Measurements from ENCODE around the gene BBS4.
"Not testable (repeated sequence)": the region's sequence is repeated elsewhere in the genome, so short reads cannot be mapped to it uniquely, and the experiment has no call there.

- TF ChIP-seq CTCF (IDR thresholded peaks at IDR 0.05; ENCODE audit: extremely low read depth in 1 of 2, insufficient read depth in 1 of 2, low read depth in 1 of 2, low read length in 2 of 2); POLR2A (IDR thresholded peaks at IDR 0.05; ENCODE audit: low read depth, low read length); POLR2AphosphoS5 (IDR thresholded peaks at IDR 0.05; ENCODE audit: insufficient read depth, low read depth, low read length); JUN (IDR thresholded peaks at IDR 0.05; ENCODE audit: borderline replicate concordance, insufficient read depth, insufficient read length, low read depth): not testable (repeated sequence)
Observed at GRCh38 chr15:72665706-72666105, 20.3 kb upstream of the BBS4 start.
